ENCODE results near the gene EYS.

DNA sequence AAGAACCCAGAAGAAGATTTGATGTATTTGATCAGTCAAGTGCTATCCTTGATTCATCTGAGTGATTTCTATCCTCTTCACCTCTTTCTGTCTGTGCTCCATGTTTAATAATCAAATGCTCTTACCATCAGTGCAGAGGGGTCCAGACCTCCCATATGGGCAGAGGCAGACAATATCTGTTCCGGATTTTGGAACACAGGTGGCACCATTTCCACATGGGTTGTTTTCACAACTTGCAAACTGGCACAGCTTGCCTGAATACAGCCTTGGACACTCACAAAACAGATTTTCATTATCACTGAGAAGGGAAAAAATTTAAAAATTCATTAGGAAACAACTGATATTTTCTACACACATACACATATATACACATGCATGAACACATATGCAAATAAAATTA is 1843.0 kb downstream of the EYS start:
- TF ChIP-seq, protein P1, sequence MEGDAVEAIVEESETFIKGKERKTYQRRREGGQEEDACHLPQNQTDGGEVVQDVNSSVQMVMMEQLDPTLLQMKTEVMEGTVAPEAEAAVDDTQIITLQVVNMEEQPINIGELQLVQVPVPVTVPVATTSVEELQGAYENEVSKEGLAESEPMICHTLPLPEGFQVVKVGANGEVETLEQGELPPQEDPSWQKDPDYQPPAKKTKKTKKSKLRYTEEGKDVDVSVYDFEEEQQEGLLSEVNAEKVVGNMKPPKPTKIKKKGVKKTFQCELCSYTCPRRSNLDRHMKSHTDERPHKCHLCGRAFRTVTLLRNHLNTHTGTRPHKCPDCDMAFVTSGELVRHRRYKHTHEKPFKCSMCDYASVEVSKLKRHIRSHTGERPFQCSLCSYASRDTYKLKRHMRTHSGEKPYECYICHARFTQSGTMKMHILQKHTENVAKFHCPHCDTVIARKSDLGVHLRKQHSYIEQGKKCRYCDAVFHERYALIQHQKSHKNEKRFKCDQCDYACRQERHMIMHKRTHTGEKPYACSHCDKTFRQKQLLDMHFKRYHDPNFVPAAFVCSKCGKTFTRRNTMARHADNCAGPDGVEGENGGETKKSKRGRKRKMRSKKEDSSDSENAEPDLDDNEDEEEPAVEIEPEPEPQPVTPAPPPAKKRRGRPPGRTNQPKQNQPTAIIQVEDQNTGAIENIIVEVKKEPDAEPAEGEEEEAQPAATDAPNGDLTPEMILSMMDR (IDR thresholded peaks at IDR 0.05): no peak
- TF ChIP-seq EZH2phosphoT487 (IDR thresholded peaks at IDR 0.05; ENCODE audit: borderline replicate concordance, low read depth) (no peak), GATA2 (CRISPR knock-in tag; IDR thresholded peaks at IDR 0.05) (no peak), EP300 (IDR thresholded peaks at IDR 0.05; ENCODE audit: borderline replicate concordance in 1 of 2, low read depth in 1 of 2, low read length in 1 of 2) (no peak), POLR2AphosphoS5 (IDR thresholded peaks at IDR 0.05; ENCODE audit: low read depth, low read length) (no peak)

Measured in SK-N-SH (cell line).